SK-N-SH (cell line): ENCODE results near the gene MYH15. TPM values are rescaled to one million over a fixed set of nuclear protein-coding genes. Genes with fewer than 3 reads are reported as not detected.

ENCODE experiments used
- CHD2 ChIP-seq: fragments of 150-350 bp; IDR thresholded peaks from 2 replicates; pipeline ENCODE4 v1.6.1; 2018; ENCODE audit warnings: low read length; ENCODE audit not compliant: partially characterized antibody
- ELF1 ChIP-seq: IDR thresholded peaks from 2 replicates; pipeline ENCODE4 v1.4.0; 2012
- EP300 ChIP-seq, 2 experiments: IDR thresholded peaks; 2 replicates each; pipeline versions ENCODE4 v1.4.0 to v1.6.1; 2012; ENCODE audit warnings: borderline replicate concordance in 1 of 2, low read depth in 1 of 2, low read length in 1 of 2
- FOSL2 ChIP-seq: IDR thresholded peaks from 2 replicates; pipeline ENCODE4 v1.4.0; 2012; ENCODE audit warnings: low read depth, mild to moderate bottlenecking, moderate library complexity, borderline replicate concordance
- GABPA ChIP-seq: IDR thresholded peaks from 2 replicates; pipeline ENCODE4 v1.4.0; 2012; ENCODE audit warnings: low read depth, mild to moderate bottlenecking
- GATA2 ChIP-seq: sonication (generic); formaldehyde crosslinking; IDR thresholded peaks from 2 replicates; pipeline ENCODE4 v1.5.0; 2020; ENCODE audit warnings: mild to moderate bottlenecking, missing genetic modification reagents
- JUND ChIP-seq: IDR thresholded peaks from 2 replicates; pipeline ENCODE4 v1.4.0; 2012
- MEF2A ChIP-seq: IDR thresholded peaks from 2 replicates; pipeline ENCODE4 v1.4.0; 2012; ENCODE audit warnings: low read depth, borderline replicate concordance
- NFIC ChIP-seq: IDR thresholded peaks from 2 replicates; pipeline ENCODE4 v1.4.0; 2012; ENCODE audit warnings: borderline replicate concordance
- NRF1 ChIP-seq: IDR thresholded peaks from 2 replicates; pipeline ENCODE4 v1.6.1; 2012; ENCODE audit warnings: low read depth, mild to moderate bottlenecking, low read length
- SIN3A ChIP-seq: IDR thresholded peaks from 2 replicates; pipeline ENCODE4 v1.6.1; 2012; ENCODE audit warnings: low read depth, mild to moderate bottlenecking, low read length, moderate library complexity, borderline replicate concordance
- SMC3 ChIP-seq: IDR thresholded peaks from 2 replicates; pipeline ENCODE4 v1.6.1; 2012; ENCODE audit warnings: low read depth, low read length, improper control_type of control experiment
- polyA plus RNA-seq, 3 experiments: library from polyadenylated mRNA; depleted of rRNA; stranded (reverse); fragments of >200 nt; gene quantifications; 2 replicates each; pipeline ENCODE4 v1.2.3, GENCODE V29; 2012
- TF ChIP-seq, protein P1 (sequence below): fragments of 150-350 bp; IDR thresholded peaks from 2 replicates; pipeline ENCODE4 v1.6.1; 2017; ENCODE audit warnings: antibody characterized with exemption, low read length, low read depth, borderline replicate concordance
- TF ChIP-seq, protein P2 (sequence below): IDR thresholded peaks from 2 replicates; pipeline ENCODE4; 2012
- TF ChIP-seq, protein P3 (sequence below): IDR thresholded peaks from 2 replicates; pipeline ENCODE4 v1.4.0; 2012; ENCODE audit warnings: low read depth
- TF ChIP-seq, protein P4 (sequence below): IDR thresholded peaks from 2 replicates; pipeline ENCODE4 v1.6.1; 2012; ENCODE audit warnings: mild to moderate bottlenecking, low read depth, low read length, moderate library complexity

Gene MYH15
- polyA plus RNA-seq, 1 of the 3 experiments (the other 2 are of a cell fraction), result 2.1 TPM

DNA sequence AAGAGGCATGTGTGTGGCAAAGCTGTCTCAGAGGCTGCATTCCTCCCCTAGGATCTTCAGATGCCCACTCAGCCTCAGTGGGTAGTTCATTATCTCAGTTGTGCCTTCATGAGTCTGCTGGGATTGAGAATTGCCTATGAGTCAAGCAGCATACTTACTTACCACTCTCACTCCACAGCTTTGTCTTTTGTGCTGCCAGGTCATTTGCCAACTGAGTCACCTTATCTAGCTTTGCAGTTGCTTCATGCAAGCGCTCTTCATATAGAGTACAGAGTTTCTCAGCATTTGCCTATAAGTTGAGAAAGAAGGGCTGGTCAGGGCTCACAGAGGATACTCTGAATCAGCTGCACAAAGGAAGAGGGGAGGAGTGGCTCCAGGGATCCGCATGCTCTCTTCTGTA lies 89.5 kb downstream of the MYH15 start (continued):
- TF ChIP-seq, protein P1, sequence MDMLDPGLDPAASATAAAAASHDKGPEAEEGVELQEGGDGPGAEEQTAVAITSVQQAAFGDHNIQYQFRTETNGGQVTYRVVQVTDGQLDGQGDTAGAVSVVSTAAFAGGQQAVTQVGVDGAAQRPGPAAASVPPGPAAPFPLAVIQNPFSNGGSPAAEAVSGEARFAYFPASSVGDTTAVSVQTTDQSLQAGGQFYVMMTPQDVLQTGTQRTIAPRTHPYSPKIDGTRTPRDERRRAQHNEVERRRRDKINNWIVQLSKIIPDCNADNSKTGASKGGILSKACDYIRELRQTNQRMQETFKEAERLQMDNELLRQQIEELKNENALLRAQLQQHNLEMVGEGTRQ, result no peak
- TF ChIP-seq JUND, result peak; percentile 73
- TF ChIP-seq ELF1, result no peak
- peak; percentile 76; the same call in 1 of the 2 replicates for TF ChIP-seq FOSL2
- peak in 1 of 2 experiments; percentile 40; a peak in 1 of 4 replicates for TF ChIP-seq EP300 (IDR thresholded peaks at IDR 0.05; ENCODE audit: borderline replicate concordance in 1 of 2, low read depth in 1 of 2, low read length in 1 of 2)
- TF ChIP-seq MEF2A, result no peak
- no peak for TF ChIP-seq NRF1
- TF ChIP-seq, protein P2, sequence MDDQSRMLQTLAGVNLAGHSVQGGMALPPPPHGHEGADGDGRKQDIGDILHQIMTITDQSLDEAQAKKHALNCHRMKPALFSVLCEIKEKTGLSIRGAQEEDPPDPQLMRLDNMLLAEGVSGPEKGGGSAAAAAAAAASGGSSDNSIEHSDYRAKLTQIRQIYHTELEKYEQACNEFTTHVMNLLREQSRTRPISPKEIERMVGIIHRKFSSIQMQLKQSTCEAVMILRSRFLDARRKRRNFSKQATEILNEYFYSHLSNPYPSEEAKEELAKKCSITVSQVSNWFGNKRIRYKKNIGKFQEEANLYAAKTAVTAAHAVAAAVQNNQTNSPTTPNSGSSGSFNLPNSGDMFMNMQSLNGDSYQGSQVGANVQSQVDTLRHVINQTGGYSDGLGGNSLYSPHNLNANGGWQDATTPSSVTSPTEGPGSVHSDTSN, result peak; percentile 24; the same call in 1 of the 2 replicates
- TF ChIP-seq, protein P3, sequence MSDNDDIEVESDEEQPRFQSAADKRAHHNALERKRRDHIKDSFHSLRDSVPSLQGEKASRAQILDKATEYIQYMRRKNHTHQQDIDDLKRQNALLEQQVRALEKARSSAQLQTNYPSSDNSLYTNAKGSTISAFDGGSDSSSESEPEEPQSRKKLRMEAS, result 0 out of 2 replicates have a peak, but pooled peaks have one; percentile 34
- peak; percentile 68 for TF ChIP-seq NFIC
- TF ChIP-seq, protein P4, sequence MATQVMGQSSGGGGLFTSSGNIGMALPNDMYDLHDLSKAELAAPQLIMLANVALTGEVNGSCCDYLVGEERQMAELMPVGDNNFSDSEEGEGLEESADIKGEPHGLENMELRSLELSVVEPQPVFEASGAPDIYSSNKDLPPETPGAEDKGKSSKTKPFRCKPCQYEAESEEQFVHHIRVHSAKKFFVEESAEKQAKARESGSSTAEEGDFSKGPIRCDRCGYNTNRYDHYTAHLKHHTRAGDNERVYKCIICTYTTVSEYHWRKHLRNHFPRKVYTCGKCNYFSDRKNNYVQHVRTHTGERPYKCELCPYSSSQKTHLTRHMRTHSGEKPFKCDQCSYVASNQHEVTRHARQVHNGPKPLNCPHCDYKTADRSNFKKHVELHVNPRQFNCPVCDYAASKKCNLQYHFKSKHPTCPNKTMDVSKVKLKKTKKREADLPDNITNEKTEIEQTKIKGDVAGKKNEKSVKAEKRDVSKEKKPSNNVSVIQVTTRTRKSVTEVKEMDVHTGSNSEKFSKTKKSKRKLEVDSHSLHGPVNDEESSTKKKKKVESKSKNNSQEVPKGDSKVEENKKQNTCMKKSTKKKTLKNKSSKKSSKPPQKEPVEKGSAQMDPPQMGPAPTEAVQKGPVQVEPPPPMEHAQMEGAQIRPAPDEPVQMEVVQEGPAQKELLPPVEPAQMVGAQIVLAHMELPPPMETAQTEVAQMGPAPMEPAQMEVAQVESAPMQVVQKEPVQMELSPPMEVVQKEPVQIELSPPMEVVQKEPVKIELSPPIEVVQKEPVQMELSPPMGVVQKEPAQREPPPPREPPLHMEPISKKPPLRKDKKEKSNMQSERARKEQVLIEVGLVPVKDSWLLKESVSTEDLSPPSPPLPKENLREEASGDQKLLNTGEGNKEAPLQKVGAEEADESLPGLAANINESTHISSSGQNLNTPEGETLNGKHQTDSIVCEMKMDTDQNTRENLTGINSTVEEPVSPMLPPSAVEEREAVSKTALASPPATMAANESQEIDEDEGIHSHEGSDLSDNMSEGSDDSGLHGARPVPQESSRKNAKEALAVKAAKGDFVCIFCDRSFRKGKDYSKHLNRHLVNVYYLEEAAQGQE, result no peak
- TF ChIP-seq GABPA, result no peak
- no peak for TF ChIP-seq SMC3
- no peak for TF ChIP-seq CHD2
- TF ChIP-seq SIN3A, result no peak
- no peak for TF ChIP-seq GATA2
- TF ChIP-seq, all 33 proteins: peak for 7
